Measurements from ENCODE around the gene CDK5RAP2. TPM values are rescaled to one million over a fixed set of nuclear protein-coding genes. Genes with fewer than 3 reads are reported as not detected.
A peak's percentile ranks its signal among the peaks of the same experiment; 100 is the strongest.

CDK5RAP2 gene
- total RNA-seq, 1 experiment from 2014 or later: 24.2 TPM

DNA sequence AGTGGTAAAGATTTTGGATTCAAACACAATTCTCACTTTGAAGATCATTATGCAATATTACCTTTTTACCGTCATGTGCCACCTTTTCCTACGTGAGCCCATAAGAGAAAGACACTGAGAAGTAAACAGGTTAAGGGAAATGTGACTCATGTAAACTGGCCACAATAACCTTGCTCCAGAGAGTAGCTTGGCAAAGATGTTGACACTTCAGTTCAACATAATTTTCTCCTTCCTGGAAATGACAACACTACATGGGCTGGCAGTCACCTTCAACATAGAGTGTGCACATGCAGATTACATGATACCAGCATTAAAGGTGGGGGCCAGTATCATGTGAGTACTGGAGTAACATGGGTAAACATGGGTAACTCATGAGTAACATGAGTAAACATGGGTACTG lies 141.9 kb downstream of the CDK5RAP2 start:
- peak; percentile 34 for DNase-seq (ENCODE audit: low spot score)

DNA sequence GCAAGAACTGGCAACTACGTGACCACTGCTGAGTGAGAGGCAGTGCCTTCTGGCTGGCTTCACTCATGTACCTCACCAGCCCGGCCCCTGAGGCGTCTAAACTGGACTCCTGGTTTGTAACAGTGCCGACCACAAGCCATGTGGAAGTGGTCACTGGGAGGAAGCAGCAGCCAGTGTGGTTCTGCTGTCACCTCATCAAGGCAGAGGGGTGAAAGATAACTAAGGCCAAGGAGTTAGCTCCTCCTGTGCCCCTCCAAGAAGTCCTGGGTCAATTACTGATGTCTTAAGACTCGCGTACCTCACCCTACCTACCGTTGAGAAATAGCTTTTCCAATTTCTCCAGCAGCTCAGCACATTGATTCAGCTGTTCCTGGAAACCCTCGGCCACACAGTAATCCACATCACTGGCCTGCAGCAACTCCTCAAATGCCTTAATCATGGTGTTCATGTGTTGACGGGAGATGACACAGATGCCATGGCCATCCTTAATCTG lies 142.9 kb downstream of the CDK5RAP2 start:
- no peak for DNase-seq (ENCODE audit: low spot score)

DNA sequence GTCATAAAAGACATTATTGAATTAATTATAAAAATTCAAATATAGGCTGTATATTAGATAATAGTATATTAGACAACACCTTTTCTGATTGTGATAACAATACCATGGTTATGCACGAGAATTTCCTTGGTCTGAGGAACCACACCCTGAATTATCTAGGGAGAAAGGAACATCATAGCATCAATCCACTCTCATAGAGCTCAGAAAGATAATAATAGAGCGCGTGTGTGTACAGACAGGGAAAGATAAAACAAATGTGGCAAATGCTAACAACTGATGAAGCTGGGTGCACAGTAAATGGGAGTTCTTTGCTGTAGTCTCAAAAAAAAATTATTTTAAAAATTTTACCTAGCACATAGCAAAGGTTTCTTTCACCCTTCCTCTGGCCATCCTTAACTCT lies 143.5 kb downstream of the CDK5RAP2 start:
- no peak for DNase-seq (ENCODE audit: low spot score)

DNA sequence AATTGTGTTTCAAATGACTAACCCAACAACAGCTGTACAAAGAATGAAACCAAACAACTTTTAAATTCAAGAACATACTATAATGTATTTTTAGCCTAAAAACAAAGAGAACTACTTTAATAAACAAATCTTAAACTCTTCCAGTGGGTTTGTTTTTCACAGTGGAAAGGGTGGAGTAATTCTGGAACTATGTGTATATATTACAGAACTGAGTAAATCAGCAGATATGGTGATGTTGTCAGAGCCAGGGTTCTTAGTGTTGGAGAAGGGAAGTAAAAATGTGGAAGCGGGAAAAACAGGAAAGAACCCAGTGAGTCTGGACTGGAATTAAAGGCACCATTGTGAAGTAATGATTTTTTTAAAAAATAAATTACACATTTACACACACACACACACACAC lies 144.9 kb downstream of the CDK5RAP2 start:
- DNase-seq (ENCODE audit: low spot score): no peak

DNA sequence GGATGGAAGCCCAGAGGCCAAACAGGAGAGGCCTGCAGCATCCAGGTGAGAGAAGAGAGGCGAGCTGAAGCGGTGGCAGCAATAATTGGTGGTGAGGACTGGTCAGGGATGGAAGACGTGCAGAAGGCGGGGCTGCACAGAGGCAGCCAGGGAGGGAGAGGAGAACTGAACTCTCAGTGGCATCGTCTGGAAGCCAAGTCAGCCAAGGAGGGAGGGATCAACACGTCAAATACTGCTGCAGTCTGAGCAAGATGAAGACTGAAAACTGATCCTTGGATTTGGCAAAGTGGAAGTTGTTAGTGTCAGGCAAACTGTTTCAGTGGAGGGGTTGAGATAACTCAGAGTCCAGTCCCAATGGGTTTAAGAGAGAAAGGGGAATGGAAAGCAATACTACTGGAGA lies 145.4 kb downstream of the CDK5RAP2 start:
- no peak for DNase-seq (ENCODE audit: low spot score)

DNA sequence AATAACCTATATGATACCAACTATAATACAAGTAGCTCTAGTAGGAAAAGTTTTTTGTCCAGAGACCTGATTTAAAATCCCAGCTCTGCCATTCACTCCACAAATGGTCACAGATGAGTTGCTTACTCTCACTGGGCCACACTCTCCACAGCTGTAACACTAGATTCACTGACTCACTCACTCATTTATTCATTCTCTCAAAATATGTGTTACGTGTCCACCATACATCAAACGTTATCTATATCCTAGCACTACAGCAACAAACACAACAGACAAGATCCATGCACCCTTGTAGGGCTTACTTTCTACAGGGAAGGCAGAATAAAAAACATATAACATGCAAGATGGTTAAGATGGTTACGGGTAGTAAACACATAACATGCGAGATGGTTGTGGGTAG lies 146.3 kb downstream of the CDK5RAP2 start:
- no peak for DNase-seq (ENCODE audit: low spot score)

DNA sequence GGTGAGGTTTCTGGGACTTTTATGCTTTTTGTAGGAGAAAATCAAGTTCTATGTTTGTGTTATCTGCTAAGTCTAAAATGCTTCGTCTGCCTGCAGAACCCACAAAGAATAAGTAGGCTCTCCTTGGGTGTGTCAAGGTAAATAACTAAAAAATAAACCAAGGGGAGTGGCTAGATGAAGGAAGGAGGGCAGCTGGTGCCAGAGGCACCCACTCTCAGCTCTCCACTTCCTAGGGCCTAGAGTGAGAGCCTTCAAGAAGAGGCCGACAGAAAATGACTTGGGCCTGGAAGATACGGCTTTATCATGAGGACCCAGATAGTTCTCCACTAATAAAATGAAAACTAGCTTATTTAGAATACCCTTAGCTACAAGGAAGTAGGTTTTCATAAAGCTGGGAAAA lies 147.4 kb downstream of the CDK5RAP2 start:
- DNase-seq (ENCODE audit: low spot score): no peak

DNA sequence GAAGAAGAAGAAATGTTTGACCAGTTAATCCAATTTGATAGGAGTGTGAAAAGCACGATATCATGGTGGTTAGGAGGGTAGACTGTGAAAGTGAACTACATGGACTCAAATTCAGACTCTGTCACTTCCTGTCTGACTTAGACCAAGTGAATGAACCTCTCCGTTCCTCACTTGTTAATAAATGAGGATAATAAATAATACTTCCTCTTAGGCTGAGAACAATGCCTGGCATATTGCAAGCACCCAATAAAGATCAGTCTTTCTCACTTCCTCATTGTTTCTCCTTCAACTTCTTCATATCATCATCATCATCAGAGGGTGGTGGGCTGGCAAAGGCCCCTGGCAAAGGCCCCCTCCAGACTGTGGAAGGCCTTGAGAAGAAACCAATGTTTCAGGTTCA lies 148.7 kb downstream of the CDK5RAP2 start:
- no peak for DNase-seq (ENCODE audit: low spot score)

DNA sequence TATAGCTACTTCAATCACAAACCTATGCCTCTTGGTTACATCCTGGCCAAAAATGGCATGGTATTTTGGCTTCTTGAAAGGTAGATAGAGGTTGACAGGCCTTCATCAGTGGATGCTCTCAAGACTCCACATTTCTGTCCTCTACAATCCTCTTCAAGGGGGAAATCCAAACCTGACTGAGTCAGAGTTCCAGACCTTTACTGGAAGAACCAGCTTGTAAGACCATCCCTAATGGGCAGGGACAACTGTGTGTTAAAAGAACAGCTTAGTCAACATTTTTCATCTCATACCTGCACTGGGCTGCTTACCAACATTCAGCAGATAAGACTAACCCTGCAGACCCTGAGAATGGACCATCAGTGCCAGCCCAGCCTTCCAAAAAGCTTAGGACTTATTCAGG lies 155.7 kb downstream of the CDK5RAP2 start:
- no peak for DNase-seq (ENCODE audit: low spot score)

DNA sequence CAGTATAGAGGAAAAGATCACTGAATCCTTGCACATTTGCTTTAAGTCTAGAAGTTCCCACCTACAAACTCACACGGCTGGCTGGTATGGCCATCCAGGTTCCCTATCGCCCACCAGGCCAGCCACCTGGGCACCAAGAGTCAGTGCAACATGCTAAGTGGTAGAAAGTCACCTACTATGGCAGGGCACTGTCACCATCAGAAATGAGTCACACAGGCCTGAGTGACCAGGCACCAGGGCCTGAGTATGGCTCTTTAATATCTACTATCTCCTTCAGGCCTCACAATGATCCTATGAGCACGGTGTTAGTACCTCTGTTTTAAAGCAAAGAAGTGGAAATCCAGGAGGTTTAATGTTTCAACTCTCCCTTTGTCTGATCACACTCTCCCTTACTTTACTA lies 156.2 kb downstream of the CDK5RAP2 start:
- DNase-seq (ENCODE audit: low spot score): no peak

DNA sequence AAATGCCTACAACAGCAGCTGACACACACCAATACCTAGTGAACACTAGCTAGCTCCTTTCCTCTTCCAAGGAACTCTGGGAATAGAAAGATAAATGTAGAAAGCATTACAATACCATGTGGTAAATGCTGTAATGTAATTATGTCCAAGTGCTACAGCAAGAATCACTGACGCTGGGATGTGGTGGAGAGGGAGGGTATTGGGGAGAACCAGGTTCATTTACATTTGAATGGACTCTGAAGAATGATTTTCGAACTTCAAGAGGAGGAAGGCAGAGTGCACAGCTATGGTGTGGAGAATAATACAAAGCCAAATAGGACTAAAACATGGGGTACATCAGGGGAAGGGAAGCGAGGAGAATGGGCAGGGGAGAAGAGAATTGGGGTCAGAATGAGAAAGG lies 158.0 kb downstream of the CDK5RAP2 start:
- no peak for DNase-seq (ENCODE audit: low spot score)

DNA sequence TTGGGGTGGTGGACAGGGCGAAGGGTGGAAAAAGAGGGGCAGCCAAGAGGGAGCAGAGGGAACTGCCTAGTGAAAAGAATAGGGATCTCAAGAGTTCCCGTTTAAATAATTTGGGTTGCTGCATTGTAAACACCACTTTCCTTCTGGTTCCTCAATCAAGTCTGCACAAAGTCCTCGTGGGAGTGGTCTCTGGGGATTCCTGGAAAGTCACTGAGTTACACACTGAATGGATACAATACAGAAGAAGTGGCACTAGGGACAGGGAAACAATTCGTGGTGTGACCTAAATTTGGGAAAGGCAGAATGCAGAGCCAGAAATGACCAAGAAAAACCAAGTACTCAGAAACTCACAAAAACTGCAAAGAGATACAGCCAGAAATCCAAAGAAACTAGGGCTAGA lies 161.7 kb downstream of the CDK5RAP2 start:
- DNase-seq (ENCODE audit: low spot score): no peak

DNA sequence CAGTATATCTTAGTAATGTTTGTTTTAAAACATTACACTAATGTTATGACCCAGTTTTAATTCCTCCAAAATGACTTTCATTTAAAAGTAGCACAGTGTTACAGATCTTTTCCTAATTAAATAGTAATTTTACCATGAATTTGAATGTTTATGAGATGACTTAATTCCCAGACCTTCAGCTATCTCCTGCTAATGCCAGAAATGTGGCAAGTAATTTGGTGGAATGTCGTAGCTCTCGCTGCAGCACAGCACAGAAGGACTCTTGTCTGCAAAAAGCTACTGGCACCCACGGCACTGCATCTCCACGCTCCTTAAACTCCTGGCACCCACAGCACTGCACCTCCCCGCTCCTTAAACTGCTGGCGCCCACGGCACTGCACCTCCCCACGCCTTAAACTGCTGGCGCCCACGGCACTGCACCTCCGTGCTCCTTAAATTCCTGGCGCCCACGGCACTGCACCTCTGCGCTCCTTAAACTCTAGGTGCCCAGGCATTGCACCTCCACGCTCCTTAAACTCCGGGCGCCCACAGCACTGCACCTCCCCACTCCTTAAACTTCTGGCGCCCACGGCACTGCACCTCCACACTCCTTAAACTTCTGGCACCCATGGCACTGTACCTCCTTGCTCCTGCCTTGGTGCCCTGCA lies 163.1 kb downstream of the CDK5RAP2 start:
- no peak for DNase-seq (ENCODE audit: low spot score)

DNA sequence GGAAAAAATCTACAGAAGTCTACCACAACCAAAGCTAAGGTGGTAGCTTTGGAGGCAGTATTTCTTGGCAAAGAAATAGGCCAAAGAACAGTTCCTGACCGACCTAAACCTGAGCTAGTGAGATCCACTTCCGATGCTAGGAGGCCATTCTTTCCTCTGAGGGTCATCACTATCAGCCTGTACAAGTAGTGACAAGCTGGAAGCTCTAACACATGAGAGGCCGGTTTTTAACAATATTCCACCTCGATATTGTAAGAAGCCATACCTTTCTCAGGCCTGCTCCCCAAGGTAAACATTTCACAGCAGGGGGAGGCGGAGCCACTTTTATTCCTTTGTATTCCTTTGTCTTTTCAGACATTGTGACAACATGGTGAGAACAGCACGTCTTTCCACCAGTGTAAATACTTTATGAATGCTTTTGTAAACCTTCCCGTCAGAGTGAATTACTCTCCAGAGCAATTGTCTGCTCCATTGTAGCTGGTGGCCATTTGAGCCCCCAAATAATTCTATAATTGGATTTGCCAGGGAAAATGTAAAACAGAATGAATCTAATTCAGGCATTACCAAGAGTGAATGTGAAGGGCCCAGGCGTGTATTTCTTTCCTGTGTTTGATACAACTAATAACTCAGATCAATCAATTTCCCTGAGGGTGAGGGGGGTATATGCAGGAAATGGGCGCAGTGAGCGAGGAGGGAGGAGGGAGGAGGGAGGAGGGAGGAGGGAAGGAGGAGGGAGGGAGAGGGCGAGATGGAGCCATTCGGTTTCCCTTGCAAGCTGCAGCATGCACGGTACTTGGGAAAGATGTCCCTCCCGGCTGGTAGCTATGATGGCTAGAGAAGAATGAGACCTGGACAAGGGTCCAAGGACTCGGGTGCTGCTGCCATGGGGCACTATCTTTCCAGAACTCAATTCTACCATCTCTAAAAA lies 166.6 kb downstream of the CDK5RAP2 start:
- no peak for DNase-seq (ENCODE audit: low spot score)

DNA sequence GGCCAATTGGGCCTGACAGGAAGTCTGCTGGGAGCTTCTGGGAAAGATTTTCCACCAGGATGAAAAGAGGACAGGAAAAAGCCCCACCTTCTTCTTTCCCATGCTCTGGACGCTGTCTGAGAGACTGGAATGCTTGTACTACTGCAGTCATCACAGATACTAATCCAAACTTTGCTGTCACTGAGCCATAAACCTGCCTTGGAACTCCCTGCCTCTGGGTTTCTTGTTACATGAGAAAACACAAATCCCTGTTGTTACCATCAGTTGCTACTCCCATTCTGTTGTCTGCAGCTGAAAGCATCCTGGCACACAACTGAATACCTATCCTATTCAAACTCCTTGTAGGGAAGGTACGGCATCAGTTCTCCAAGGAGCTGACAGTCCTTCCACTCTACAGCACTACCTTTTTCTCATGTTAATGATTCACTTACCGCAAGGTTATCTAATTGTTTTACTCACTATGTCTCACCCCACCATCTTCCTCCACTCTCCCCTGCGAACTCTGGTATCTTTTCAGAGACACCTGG lies 167.5 kb downstream of the CDK5RAP2 start:
- peak; percentile 16 for DNase-seq (ENCODE audit: low spot score)

DNA sequence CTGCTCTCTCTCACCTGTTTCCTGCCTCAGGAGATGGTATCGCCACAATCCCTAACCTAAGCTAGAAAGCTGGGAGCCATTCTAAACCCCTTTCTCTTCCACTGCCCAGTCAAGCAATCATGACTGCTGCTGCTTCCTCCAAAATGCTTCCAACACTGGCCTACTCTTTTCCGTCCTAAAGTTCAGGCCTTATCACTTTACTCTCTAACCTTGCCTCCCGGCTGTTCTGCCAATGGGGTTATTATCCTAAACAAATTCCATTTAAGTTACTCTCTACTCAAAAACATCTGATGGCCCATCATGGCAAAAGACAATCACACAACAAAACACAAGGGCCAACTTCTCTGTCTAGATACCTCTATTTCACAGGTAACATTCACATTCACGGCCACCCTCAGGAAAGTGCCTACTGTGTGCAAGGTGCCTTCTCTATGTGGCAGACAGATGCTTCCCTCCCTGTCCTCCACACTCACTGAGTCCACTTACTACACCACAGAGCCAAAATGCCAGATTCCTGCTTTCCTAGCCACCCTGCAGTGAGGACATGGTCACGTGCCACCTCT lies 168.0 kb downstream of the CDK5RAP2 start:
- DNase-seq (ENCODE audit: low spot score): no peak

DNA sequence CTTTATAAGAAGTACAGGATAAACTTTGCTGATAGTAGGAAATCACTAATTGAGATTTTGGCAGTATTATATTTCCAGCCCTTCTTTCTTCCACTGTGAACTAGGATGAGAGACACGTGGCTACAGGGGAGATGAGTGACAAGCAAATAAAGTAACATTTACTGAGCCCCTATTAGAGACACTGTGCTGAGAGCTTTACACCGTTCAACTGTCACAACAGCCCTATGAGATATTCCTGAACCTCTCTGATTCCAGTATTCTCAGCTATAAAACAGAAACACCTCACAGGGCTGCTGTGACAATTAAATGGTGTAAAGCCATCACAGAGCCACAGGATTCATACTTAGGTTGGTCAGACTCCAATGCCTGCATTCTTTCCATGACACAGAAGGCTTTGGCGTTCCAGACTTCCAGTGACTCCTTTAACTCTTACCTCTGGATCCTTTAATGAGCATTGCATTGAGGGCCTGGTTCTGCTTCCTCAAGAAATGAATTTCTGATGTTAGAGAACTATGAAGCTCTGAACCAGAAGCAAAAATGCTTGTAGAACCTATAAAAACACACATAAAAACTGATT lies 169.0 kb downstream of the CDK5RAP2 start:
- no peak for DNase-seq (ENCODE audit: low spot score)

DNA sequence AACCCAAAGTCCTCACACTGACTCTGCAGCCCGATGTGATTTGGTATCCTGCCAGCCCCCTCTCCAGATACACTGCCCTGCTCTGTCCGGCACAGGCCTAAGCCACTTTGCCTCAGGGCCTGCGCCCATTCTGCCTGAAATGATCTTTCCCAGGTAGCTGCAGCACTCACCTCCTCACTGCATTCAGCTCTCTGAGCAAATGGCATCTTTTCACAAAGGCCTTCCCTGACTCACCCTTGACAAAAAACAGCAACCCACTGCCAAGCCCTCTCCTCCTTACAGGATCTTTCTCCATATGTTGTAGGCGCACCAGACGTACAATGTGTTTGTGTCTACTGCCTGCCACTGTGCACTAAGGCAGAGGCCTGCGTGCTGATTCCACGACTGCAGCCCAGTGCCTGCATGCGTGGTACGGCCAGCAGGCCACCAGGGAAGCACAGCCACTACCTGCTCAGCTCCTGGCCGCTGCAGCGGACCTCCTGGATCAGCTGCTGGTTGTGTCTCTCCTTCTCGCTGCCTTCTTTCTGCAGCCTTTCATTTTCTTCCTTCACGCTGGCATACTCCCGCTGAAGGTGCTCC lies 171.2 kb downstream of the CDK5RAP2 start:
- DNase-seq (ENCODE audit: low spot score): no peak

DNA sequence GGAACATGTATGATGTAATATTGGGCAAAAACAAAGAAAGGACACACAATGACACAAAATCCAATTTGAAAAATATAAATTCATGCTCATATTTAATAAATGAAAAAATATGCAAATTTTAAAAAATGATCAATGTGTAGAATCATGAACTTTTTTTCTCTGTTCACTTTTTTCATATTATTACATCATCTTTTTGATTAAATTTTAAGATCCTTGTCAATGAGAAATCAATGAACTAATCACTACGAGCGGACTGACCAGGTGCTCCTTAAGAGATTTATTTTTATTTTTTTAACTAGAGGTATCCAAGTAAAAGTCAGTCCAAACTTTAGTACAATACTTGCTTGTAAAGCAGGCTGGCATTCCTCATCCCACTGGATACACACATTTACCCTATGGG lies 174.1 kb downstream of the CDK5RAP2 start:
- DNase-seq (ENCODE audit: low spot score): no peak

DNA sequence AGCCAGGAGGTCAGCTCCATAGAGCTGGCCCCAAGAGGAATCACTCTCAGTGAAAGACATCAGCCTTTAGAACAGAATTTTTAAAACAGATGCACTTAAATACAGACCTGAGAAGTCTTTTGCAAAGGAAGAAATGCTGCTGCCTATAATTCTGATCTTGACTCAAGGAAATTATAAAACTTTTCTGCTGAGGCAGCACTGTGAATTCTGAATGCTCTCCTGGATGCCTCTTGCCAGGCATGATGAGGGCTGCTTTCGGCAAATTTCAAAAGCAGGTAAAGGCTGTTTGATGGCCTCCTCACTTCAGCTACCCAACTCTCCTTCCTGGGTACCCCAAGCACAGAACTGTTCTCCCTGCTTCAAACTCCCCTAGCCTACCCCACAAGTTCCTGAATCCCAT lies 174.8 kb downstream of the CDK5RAP2 start:
- DNase-seq (ENCODE audit: low spot score): no peak

DNA sequence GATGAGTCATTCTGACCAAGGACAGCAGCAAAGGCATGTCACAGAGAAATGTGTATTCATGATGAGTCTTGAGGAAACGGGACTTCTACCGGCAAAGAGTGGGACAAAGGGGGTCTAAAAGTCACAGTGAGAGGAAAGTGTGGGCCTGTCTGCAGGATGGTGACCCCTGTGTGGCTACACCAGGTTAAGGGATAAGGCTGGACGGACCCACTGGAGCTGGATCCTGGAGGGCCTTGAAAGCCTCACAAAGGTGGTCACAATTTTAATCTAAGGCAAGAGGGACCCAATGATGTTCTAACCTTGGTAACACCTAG lies 176.5 kb downstream of the CDK5RAP2 start:
- DNase-seq (ENCODE audit: low spot score): no peak

Measured in H4 (cell line).